GM19193 (cell line): ENCODE measurements around the gene ZNF423.

Experiments
- POLR2A ChIP-seq: IDR thresholded peaks from 4 replicates; pipeline ENCODE4 v1.6.1; 2011; ENCODE audit not compliant: insufficient read depth, insufficient read length; ENCODE audit errors: extremely low read depth

Gene ZNF423

GRCh38 chr16:49499414-49499785, 356.5 kb downstream of the ZNF423 start:
- no peak for TF ChIP-seq POLR2A

DNA sequence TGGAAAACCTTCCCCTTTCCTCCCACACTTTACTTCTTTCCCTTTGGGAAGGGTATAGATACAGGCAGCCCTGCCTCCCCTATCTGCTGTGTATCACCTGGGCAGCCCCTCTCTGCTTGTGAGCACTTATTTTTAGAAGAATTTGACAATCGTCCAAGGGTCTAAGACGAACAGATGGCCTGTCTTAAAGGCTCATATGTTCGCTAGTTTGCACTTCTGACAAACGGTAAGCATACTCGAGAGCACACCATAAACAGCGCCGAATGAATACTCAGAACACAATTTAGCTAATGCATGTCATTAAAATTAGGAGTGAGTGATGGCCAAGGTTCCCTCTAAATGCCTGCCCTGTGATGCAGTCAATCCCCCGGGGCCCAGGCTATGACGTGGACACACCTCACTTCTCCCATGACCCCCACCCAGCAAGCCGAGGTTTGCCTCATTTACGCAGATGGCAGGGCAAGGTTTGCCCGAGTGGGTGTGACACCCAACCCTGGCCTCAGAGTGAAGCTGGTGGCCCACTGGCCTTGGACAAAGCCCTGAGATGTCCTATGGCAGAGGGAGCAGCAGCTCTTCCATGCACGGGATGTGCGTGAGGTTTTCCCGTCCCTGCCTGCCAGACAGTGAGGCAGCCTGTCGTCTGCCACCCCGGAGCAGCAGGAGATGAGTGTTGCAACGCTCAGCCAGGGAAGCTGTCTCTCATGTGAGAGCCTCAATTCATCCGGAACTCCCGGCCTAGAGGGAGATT, 357.1 kb downstream of the ZNF423 start:
- no peak for TF ChIP-seq POLR2A

DNA sequence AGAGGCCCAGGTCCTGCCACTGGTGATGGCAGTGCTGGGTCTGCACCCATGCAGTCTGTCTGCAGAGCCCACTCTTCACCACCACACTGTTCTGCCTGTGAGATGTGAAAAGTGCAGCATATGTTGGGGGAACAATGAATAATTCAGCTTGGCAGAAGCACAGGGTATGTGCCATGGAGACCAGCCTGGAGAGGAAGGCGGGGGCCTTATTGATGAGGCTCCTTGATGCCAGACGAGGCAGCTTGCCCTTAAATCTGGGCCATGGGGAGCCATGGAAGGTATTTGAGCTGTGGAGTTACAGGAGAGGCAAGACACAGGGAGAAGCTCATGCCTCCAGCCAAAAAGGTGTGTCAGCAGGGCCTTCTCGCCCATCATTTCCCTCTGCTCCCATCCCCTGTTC, 357.6 kb downstream of the ZNF423 start:
- TF ChIP-seq POLR2A = no peak

GRCh38 chr16:49497466-49497865, 358.4 kb downstream of the ZNF423 start:
- TF ChIP-seq POLR2A = no peak

DNA sequence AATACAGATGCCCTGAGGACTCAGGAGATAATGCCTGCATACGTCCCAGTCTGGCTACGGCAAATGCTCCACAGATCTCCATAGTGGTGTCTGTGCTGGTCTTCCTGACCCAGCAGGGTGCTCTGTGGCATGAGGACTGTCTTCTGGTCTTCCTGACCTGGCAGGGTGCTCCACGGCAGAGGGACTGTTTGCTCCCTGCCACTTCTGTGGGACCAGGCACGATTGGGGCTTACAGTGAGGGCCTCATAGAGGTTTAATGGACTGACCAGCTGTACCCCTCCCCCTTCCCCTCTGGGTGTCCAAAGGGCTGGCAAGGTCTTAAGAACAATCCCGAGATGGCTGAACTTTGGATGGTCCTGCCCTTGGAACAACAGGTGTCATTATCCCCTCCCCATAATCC, 359.3 kb downstream of the ZNF423 start:
- TF ChIP-seq POLR2A = no peak

GRCh38 chr16:49495596-49496355, 360.1 kb downstream of the ZNF423 start:
- no peak for TF ChIP-seq POLR2A

GRCh38 chr16:49494891-49495566, 360.9 kb downstream of the ZNF423 start:
- TF ChIP-seq POLR2A = no peak

- TF ChIP-seq POLR2A = no peak
Observed at GRCh38 chr16:49494474-49494873, 361.4 kb downstream of the ZNF423 start.

DNA sequence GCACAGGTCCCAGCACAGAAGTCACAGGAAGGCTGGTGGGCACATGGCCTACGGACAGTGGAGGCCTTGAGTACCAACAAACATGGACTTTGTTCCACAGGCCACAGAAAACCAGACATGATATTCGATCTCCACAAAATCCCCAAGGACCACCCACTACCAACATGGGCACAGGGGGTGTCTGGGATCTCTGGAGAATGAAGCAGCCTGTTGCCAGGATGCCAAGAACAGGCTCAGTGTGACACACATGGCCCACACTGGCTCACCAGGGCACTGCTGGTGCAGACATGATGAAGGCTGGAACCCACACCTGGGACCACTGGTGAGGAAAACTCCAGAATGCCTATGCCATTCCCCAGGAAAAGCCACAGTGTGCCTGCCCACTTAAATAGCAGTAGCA, 362.1 kb downstream of the ZNF423 start:
- TF ChIP-seq POLR2A = no peak

DNA sequence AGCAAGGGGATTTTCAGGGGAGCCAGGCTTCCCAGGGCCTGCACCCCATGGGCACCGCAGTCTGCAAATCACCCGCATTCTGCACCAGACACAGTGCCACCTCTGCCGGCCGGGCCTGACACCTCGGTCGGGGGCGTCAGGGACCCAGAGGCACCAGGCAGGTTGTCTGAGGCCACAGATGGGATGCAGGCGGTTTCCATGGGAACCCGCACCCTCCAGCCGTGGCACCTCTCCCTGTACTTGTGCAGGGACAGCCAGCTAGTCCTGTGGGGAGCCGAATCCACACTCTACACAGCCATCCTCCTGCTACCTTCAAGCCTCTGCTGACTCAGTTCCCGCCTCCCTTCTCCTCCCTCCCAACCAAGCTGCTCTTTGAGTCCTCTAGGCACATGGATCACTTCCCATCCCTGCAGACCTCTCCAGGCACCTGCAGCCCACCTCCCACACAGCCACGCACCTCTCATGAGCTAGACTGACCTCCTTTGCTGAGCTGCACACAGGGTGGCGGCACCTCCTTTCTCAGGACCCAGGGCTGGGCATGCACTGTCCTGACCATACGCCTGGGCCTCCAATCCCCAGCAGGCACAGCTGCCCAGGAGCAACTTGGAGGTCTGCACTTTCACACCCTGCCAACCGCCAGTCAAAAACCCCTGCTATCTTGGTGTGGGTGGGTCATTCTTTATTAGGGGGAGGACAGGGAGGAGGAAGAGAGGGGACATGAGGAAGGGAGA, 362.9 kb downstream of the ZNF423 start:
- no peak for TF ChIP-seq POLR2A

- no peak for TF ChIP-seq POLR2A
Observed at GRCh38 chr16:49491771-49492761, 363.8 kb downstream of the ZNF423 start.

DNA sequence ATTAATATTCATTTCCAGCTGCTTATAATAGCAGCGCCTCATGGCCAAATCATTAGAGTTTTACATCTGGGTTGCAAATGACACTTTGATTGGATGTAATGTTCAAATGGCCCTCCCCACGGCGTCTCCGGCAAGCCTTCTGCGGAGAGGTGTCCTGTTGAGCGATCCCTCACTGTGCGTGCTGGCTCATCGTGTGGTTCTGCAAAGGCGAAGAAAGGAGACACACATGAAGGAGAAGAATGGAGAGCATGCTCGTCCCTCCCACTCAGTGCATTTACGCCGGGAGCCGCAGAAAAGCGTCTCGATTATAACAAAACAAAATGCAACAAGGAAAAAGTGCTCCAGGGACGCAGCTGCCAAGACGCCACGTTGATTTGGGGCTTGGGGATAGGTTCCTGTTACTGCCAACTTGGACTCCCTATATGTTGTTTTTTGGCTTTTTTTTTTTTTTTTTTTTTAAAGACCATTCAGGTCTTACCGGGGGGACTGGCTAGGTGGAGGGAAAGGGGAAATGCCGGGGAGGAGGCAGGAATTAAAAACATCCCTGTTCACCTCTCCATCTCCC, 364.7 kb downstream of the ZNF423 start:
- no peak for TF ChIP-seq POLR2A

- no peak for TF ChIP-seq POLR2A
Observed at GRCh38 chr16:49490321-49490705, 365.6 kb downstream of the ZNF423 start.
